Retinal pigment epithelial cell (primary cell): ENCODE data around the gene AMIGO1.

Source experiments
- DNase-seq: peaks from one replicate; pipeline ENCODE4 v3.0.0-alpha.2; 2010; ENCODE audit warnings: low read depth
- H3K4me3 ChIP-seq: 2 replicates; pipeline ENCODE4 v1.5.1; 2011; ENCODE audit warnings: mild to moderate bottlenecking, low read length, control low read depth, moderate library complexity
- CTCF ChIP-seq: conservative IDR thresholded peaks from 2 replicates; pipeline ENCODE4 v1.5.1; 2011; ENCODE audit warnings: low read depth, low read length, control low read depth, inconsistent platforms

AMIGO1 gene

DNA sequence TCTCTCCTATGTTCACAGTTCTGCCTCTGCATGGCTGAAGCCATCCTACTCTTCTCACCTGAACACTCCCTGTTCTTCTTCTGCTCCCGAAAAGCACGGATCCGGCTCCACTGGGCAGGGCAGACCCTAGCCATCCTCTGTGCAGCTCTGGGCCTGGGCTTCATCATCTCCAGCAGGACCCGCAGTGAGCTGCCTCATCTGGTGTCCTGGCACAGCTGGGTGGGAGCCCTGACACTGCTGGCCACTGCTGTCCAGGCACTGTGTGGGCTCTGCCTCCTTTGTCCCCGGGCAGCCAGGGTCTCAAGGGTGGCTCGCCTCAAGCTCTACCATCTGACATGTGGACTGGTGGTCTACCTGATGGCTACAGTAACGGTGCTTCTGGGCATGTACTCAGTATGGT, 13.8 kb downstream of the AMIGO1 start:
- no peak overlapping the region for H3K4me3 ChIP-seq
- no peak for DNase-seq
- TF ChIP-seq CTCF = no peak

GRCh38 chr1:109493805-109494539, 15.6 kb downstream of the AMIGO1 start, which contains the start of gene CYB561D1:
CYB561D1 (plus strand) TSS chr1:109494094; CDS start chr1:109494140, 46 bp downstream.
- peak; percentile 87 for TF ChIP-seq CTCF
- peak within 1 kb of the TSS; percentile 97 for H3K4me3 ChIP-seq
- DNase-seq = no peak

GRCh38 chr1:109493227-109493626, 16.3 kb downstream of the AMIGO1 start:
- DNase-seq = no peak
- no peak overlapping the region for H3K4me3 ChIP-seq
- TF ChIP-seq CTCF = no peak

DNA sequence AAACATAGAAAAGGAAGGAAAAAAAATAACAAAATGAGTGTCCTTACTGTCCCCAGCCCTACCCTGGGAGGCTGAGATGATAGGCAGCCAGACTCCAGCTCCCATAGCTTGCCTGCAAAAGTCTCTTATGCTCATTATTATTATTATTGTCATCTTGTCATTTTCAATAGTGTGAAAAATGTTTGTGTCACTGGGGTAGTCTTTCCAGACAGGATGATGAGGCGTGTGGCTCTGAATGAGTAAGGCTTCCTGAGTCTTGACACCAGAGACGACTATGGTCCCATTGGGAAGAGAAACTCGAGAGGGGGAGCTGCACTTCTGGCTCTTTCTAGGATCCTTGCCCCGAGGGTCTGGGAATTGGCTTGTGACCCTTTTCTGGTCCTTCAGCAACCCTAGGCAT, 16.7 kb downstream of the AMIGO1 start:
- no peak for TF ChIP-seq CTCF
- DNase-seq = no peak
- H3K4me3 ChIP-seq = no peak overlapping the region

GRCh38 chr1:109491372-109491771, 18.2 kb downstream of the AMIGO1 start:
- no peak overlapping the region for H3K4me3 ChIP-seq
- TF ChIP-seq CTCF = no peak
- DNase-seq = no peak

GRCh38 chr1:109490934-109491302, 18.6 kb downstream of the AMIGO1 start:
- DNase-seq = no peak
- H3K4me3 ChIP-seq = no peak overlapping the region
- no peak for TF ChIP-seq CTCF
